GM18499 (cell line): Measurements from ENCODE around the gene VIT.

Experiments
- ATAC-seq: cut with Tn5 transposase; IDR thresholded peaks from one replicate; pipeline ENCODE4 v1.9.1; 2021; ENCODE audit warnings: moderate number of reproducible peaks; ENCODE audit not compliant: insufficient read depth, unreplicated experiment

The VIT gene

GRCh38 chr2:36834731-36835524, 138.4 kb downstream of the VIT start:
- no peak for ATAC-seq

- ATAC-seq, result no peak
Observed at GRCh38 chr2:36839976-36840617, 143.6 kb downstream of the VIT start.

- ATAC-seq, result no peak
Observed at GRCh38 chr2:36843838-36844237, 147.3 kb downstream of the VIT start.

GRCh38 chr2:36849265-36849664, 152.8 kb downstream of the VIT start:
- ATAC-seq, result no peak

GRCh38 chr2:36854241-36854640, 157.7 kb downstream of the VIT start:
- ATAC-seq, result no peak

GRCh38 chr2:36855429-36855828, 158.9 kb downstream of the VIT start:
- ATAC-seq, result no peak

GRCh38 chr2:36857713-36858112, 161.2 kb downstream of the VIT start:
- ATAC-seq, result no peak

GRCh38 chr2:36858551-36859365, 162.3 kb downstream of the VIT start:
- no peak for ATAC-seq

GRCh38 chr2:36859366-36859792, 162.9 kb downstream of the VIT start:
- ATAC-seq, result no peak

- ATAC-seq, result no peak
Observed at GRCh38 chr2:36861896-36862295, 165.4 kb downstream of the VIT start.
